ENCODE results near the gene PAK5.

PAK5 gene

DNA sequence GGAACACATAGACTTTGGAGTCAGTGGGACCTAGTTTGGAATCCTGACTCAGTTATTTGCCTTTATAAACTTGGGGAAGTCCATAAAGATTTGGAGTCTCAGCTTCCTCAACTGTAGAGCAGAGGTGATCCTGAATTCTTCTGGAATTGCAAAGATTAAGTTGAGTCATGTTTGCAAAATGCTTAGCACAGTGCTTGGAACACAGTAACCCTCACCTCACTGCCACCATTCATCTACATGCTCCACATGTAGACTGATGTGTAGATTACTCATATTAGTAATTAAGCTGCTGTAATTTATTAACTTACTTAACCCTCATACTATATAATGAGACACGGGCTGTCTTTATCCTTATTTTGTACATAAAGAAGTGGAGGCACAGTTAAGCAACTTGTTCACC, 263.0 kb downstream of the PAK5 start:
- no peak for DNase-seq (ENCODE audit: low spot score)

DNA sequence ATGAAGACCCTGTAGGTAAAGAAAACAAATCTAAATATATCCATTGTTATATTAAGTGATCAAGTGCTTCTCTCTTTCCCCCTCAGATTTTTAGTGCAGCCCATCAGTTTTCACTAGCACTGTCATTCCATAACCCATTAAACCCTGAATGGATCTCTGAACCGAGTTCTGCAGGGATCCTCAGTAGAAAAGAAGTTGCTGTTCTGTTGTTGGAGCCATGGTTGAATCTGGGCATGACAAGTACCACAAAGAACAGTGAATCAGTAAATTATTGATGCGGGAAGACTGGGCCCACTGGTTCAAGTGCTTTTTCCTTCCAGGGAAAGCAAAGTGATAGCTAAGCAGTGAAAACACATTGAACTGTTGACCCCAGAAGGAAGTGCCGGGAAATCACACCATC, 264.1 kb downstream of the PAK5 start:
- DNase-seq (ENCODE audit: low spot score): no peak

DNA sequence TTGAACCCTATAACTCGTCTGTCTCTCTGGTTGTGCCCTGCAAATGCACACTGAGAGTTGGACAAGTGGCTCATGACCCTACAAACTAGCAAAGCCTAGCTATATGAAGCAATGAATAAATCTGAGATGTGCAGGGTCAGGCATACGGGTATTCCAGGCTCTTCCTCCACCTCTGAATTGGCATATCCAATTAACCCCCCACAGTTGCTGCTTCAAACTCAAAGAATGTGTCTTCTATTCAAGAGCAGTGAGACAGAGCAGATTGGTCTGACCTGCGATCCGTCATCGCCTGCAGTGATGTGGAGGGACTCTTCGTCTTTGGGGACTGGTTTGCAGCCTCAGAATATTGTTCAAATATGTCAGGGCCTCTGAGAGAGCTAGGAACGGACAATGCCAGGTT, 264.7 kb downstream of the PAK5 start:
- DNase-seq (ENCODE audit: low spot score): no peak

GRCh38 chr20:9573335-9574151, 265.3 kb downstream of the PAK5 start:
- DNase-seq (ENCODE audit: low spot score): no peak

DNA sequence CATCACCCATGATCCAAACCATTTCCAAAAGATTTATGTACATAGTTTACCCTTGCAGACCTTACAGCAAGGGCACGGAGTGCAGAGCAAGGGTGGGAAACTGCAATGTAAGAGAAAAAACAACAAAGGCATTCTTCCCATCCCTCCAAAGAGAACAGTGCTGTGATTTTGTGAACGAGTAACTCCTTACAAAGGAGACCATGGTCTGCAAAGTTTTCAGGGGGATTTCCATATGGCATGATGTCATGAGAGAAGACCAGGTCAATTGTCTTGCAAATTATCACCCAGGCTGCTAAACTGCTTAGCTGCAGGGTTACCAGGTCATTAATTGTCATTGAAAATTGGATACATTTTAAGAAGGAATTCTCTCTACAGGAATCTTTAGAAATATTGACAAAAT, 266.2 kb downstream of the PAK5 start:
- DNase-seq (ENCODE audit: low spot score): no peak

DNA sequence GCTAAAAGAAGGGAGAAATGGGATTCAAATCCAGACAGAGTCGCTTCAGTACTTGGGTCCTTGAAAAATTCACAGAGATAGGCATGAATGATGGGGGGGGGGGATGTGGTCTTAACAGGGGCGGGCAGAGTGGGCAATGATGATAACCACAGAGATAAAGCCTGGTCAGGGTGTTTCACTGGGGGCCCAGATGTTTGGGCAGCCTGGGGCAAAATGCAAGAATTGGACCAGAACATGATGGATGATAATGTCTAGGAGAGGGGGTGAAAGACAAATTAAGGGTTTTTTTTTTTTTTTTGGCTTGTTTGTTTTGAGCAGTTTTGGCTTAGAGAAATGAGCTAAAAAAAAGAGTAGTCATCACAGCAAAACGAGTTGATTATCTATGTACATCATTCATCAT, 267.1 kb downstream of the PAK5 start:
- no peak for DNase-seq (ENCODE audit: low spot score)

- DNase-seq (ENCODE audit: low spot score): no peak
Observed at GRCh38 chr20:9570612-9571011, 268.3 kb downstream of the PAK5 start.

DNA sequence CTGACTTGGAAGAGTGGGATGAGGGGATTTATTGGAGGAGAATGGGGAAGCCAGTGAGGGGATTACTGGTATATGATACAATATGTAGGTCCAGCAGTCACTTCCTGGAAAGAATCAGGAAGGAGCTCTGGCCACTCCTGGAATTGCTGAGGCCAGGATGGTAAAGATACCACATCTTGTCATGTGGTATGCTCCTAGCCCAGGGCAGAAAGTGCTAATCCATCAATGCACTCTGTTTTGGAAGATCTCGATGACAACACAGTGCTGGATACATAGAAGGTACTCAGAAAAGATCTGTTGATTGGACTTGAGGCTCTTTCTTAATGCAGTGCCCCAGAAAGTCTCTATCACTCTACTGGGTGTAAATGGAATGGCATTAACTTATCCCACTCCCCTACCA, 271.9 kb downstream of the PAK5 start:
- no peak for DNase-seq (ENCODE audit: low spot score)

- DNase-seq (ENCODE audit: low spot score): no peak
Observed at GRCh38 chr20:9565910-9566550, 272.8 kb downstream of the PAK5 start.

DNA sequence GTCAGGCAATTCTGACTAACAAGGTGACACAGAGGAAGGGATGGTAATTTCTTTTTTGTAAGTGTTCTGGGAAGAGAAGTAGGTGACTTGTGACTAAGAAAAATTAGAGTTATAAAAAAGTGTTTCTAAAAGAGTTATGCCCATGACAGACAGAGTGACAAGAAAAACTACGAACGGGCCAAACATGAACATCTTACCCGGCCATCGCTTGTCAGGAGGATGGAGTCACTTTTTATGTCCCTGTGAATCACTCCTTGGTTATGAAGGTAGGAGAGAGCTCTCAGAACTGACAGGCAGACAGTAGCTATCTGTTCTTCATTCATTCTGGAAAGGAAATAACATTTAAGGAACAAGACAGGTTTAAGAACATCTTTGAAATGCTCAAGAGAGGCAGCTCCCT, 281.5 kb downstream of the PAK5 start:
- DNase-seq (ENCODE audit: low spot score): no peak

GRCh38 chr20:9555781-9556180, 283.1 kb downstream of the PAK5 start:
- DNase-seq (ENCODE audit: low spot score): no peak

DNA sequence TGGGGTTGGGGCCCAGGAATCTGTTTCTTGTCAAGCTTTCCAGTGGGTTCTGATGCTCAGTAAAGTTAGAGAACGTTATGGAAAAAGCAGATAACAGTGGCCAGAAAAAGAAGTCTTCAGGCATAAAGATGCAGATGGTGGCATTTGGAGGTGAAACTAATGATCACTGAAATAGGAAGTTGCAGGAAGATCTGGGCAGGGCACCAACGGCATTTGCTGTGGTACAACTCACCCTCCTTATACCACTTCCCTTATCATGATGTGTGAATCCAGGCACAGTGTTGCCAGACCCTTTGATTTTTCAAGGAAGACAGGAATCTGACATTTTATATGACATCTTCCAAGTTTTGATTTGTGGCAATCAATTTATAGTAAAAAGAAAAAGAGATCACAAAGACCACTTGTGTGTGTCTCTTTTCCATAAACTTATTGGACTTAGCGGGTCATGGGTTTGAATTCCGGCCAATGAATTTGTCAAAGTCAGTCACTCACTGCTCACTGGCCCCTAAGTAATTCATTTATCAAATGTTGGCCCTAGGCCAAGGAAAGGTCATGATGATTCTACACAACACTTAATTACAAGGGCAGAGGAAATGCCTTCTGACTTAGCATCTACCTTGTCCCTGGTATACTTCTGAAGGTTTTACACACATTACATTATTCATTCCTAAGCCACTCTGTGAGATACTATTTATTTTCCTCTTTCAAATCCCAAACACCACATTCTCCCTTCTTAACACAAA, 286.9 kb downstream of the PAK5 start:
- no peak for DNase-seq (ENCODE audit: low spot score)

DNA sequence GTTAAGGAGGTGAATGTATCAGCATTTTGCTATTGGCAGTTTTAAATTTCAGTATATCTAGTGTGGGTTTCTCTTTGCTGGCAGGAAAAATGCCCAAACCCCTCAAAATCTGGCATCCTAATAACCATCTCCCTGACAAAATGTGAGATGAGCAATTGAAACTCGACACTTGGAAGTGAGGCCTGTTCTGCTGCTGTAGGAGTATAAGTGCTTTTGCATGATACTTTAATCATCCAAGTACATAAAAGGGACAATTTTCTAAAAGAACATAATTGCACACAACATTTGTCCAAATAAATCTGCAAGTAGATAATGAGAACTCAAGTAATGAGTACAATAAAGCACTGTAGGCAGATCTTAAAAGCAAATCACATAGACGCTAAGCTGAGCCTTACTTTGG, 288.0 kb downstream of the PAK5 start:
- DNase-seq (ENCODE audit: low spot score): no peak

DNA sequence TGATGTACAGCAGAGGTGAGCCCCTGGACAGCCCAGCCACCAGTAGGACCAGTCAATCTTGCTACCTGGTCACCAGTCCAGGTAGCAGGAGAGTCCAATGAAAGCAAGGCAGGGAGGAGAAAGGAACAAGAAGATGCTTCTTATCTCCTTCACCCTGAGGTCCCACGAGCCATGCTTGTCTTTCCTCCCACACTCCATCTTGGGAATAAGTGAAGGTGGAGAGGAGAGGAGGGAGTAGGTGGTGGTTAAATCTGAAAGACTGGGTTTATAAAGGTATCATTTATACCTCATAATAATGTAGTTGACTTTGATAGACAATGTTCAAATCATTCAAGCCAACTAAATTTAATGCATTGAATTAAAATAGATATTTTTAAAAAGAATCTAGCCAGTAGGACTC, 288.6 kb downstream of the PAK5 start:
- no peak for DNase-seq (ENCODE audit: low spot score)

DNA sequence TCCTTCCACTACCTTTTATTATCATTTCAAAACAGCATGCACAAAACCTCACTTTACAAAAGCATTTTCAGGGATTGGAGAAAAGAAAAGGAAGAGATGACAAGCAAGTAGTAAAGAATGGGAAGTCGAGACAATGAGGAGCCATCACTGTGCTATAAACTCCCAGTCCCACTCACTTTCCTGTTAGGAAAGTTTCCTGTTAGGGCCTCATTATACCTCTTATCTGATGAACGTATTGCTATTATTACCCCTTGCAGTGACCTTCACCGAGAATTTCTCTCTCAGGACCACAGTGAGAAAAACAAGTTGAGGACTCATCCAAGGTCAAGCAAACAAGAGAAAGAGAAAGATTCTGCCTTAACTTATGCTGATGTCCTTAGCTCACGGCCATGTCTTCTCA, 295.7 kb downstream of the PAK5 start:
- DNase-seq (ENCODE audit: low spot score): no peak

DNA sequence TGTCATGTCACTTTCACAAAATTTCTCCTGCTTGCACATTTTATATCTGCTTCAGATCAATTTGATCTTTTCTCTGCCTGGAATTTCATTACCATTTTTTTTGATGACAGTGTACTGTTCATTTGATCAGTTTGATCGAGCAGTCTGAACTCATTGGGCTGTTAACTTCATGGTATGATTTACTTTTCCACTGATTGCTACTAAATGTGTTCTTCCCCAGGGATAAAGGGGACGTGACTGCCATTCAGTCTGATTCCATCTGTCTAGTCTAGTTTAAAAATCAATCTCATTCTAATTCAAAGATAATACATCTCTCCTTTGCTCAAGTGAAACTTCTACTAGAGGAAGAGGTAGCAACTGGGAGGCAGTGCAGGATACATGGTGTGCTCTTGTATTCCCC, 303.4 kb downstream of the PAK5 start:
- DNase-seq (ENCODE audit: low spot score): no peak

DNA sequence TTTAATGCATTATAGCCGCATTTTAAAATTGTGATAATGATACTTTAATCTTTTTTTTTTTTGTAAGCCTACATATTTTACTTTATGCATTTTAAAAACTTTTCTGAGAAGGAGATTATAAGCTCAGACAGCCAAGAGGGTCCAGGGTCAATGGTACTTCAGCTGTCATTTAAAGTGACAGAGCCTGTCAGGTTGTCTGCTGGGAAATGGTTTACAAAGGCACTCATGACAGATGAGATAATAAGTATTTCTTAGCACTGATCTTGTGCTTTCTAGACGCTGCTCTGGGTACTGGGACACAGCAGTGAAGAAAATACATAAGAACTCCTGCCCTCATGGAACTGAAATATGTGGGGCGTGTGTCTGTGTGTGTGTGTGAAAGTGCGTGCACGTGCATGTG, 304.9 kb downstream of the PAK5 start:
- DNase-seq (ENCODE audit: low spot score): no peak

DNA sequence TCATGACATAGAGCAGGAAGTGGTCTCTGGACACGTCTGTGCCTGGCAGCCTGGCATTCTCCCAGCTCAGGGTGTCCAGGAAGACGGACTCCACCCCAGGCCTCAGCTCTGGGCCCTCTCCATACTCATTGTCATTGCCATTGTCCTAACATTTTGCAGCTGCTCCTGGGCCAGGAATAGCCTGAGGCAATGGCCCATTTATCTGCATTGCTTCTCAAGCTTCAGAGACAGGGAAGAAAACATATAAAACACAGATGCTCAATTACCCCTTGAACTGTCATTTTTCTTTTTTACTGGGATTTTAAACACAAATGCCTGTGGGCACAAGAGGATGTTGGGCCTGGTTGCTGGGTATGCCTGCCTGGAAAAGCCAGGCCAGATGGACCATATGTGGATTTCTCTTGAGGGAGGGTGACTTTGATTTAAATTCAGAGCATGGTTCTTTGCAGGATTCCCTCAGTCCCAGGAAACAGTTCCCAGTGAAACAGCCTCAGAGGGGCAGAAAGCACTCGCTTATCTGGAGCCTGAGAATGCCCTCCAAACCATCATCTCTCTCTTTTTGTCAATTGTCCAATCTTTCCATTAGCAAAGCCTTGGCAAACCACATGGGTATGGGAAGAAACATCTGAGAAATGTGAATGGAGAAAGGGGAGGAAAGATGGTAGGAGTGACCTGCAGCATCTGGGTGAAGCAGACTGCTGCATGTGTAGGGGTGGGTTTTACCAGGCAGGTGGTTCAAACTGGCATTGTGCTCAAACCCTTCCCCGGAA, 306.6 kb downstream of the PAK5 start:
- DNase-seq (ENCODE audit: low spot score): no peak

DNA sequence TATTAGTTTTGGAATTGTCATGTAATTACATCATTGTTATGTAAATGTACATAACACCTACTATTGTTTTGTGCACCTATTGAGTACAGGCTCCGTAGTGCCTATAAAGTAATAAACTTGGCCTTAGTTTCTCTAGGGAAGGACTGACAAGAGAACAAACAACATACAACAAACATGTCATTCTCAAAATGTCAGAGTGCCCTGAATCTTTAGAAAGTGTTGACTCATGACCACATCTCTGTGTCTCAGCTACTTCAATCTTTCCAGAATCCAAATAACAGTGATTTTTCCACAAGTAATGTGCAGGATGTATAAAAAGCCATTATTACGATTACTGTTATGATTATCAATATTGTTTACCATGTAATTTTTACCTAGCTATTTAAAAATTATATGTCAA, 307.3 kb downstream of the PAK5 start:
- no peak for DNase-seq (ENCODE audit: low spot score)

DNA sequence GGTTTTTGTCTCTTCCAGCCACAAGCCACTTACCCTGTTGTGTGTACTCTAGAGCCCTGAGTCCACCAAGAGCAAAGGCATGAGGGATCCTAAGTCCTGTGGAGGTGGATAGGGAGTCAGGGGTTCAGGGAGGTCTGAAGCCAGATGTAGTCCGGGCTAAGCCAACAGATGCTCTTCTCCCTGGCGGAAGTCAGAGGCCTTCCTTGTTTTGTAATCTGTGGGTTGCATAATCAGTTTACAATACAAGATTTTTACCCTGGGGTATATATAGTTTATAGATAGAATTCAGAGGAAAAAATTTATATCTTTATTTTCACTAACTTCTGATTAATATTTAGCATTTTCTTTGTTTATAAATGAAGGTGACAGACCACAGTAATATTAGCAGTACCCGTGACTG, 315.2 kb downstream of the PAK5 start:
- no peak for DNase-seq (ENCODE audit: low spot score)

DNA sequence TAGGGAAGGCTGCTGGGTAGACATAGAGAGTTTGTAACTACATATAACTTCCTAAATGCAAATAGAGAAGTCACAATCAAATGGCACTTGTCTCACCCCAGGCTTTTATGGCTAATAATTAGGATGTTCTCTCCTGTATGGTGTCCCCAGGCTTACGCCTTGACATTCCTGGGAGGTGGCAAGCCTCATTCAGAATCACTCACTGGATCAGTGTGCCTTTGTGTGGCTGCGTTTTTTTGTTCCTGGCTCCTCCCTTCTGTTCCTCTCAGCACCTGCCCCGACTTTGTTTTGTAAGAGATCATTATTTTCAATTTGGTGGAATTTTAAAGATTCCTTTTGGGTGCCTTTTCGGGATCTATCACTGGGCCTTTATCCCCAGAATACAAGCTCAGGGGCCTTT, 318.8 kb downstream of the PAK5 start:
- no peak for DNase-seq (ENCODE audit: low spot score)

GRCh38 chr20:9518576-9519175, 320.2 kb downstream of the PAK5 start:
- DNase-seq (ENCODE audit: low spot score): no peak
